PC-3 (cell line): ENCODE data around the gene SLC19A1. TPM values are rescaled to one million over a fixed set of nuclear protein-coding genes. Genes with fewer than 3 reads are reported as not detected.
"Not testable (repeated sequence)": the region's sequence is repeated elsewhere in the genome, so short reads cannot be mapped to it uniquely, and the experiment has no call there.

ENCODE experiments used
- ATAC-seq: fragments of 200-7000 bp; cut with Tn5 transposase; 2 replicates; pipeline ENCODE4 v1.9.1; 2020; ENCODE audit warnings: mild to moderate bottlenecking, moderate library complexity
- BruUV-seq: library from RNA; stranded (reverse); fragments of 400-500 nt; replicated peaks from 2 replicates; lab custom pipeline; 2021; lab: Mats Ljungman, UMichigan
- CTCF ChIA-PET: fragments of 300-600 bp; sonication (Branson Sonifier 250); formaldehyde crosslinking; loops from one replicate; lab custom pipeline; 2022; ENCODE audit warnings: antibody characterized with exemption; lab: Charles Lee
- POLR2A ChIA-PET: fragments of 300-600 bp; sonication (Branson Sonifier 250); formaldehyde crosslinking; loops from one replicate; lab custom pipeline; 2022; ENCODE audit warnings: antibody characterized with exemption; ENCODE audit not compliant: unreplicated experiment; lab: Charles Lee
- DNase-seq: peaks from one replicate; pipeline ENCODE4 v3.0.0-alpha.2; 2015
- H2AFZ ChIP-seq: fragments of 300-600 bp; sonication (generic); 2 replicates; pipeline ENCODE4 v1.6.0; 2016; ENCODE audit warnings: antibody characterized with exemption, low read length
- H3F3A ChIP-seq: fragments of 300-600 bp; sonication (generic); one replicate; pipeline ENCODE4 v1.6.0; 2017; ENCODE audit warnings: antibody characterized with exemption, low read length, control low read depth, mild to moderate bottlenecking; ENCODE audit not compliant: unreplicated experiment
- H3K27ac ChIP-seq: fragments of 300-600 bp; sonication (generic); 2 replicates; pipeline ENCODE4 v1.5.1; 2016; ENCODE audit warnings: mild to moderate bottlenecking, low read length
- H3K27me3 ChIP-seq: fragments of 300-600 bp; sonication (generic); 2 replicates; pipeline ENCODE4 v1.6.1; 2016; ENCODE audit warnings: low read length, mixed read lengths
- H3K36me3 ChIP-seq: fragments of 300-600 bp; sonication (generic); 2 replicates; pipeline ENCODE4 v1.6.1; 2016; ENCODE audit warnings: low read depth, mixed run types, low read length, mixed read lengths
- H3K4me1 ChIP-seq: fragments of 300-600 bp; sonication (generic); 2 replicates; pipeline ENCODE4 v1.5.1; 2016; ENCODE audit warnings: low read length; ENCODE audit not compliant: insufficient read depth
- H3K4me2 ChIP-seq: fragments of 300-600 bp; sonication (generic); 2 replicates; pipeline ENCODE4 v1.6.0; 2016; ENCODE audit warnings: low read length
- H3K4me3 ChIP-seq: fragments of 300-600 bp; sonication (generic); 2 replicates; pipeline ENCODE4 v1.5.1; 2016; ENCODE audit warnings: mild to moderate bottlenecking, low read length, mixed read lengths
- H3K79me2 ChIP-seq: fragments of 300-600 bp; sonication (generic); 2 replicates; pipeline ENCODE4 v1.6.1; 2017; ENCODE audit warnings: low read length, mixed read lengths
- H3K9ac ChIP-seq: fragments of 300-600 bp; sonication (generic); 2 replicates; pipeline ENCODE4 v1.6.0; 2016; ENCODE audit warnings: mild to moderate bottlenecking, low read length
- H3K9me2 ChIP-seq: fragments of 300-600 bp; sonication (generic); replicated peaks from 2 replicates; pipeline ENCODE4 v1.6.1; 2016; ENCODE audit warnings: mixed run types, low read length, mixed read lengths
- H3K9me3 ChIP-seq: fragments of 300-600 bp; sonication (generic); 2 replicates; pipeline ENCODE4 v1.6.1; 2016; ENCODE audit warnings: low read length, mixed read lengths
- H4K20me1 ChIP-seq: fragments of 300-600 bp; sonication (generic); 2 replicates; pipeline ENCODE4 v1.6.1; 2016; ENCODE audit warnings: low read length, mixed read lengths
- EZH2 ChIP-seq: fragments of 300-600 bp; sonication (generic); IDR thresholded peaks from one replicate; pipeline ENCODE4 v1.6.1; 2017; ENCODE audit warnings: antibody characterized with exemption, mild to moderate bottlenecking, low read length; ENCODE audit not compliant: unreplicated experiment
- EZH2phosphoT487 ChIP-seq: fragments of 300-600 bp; sonication (generic); IDR thresholded peaks from 2 replicates; pipeline ENCODE4 v1.6.1; 2018; ENCODE audit warnings: mild to moderate bottlenecking, antibody characterized with exemption, low read length, borderline replicate concordance
- intact Hi-C: fragments of 100-400 bp; cut with micrococcal nuclease; formaldehyde crosslinking; loops from 2 replicates; pipeline ENCODE4 v1.9.0; 2023
- total RNA-seq: library from RNA; depleted of rRNA; stranded (reverse); fragments of >200 nt; gene quantifications from 2 replicates; pipeline ENCODE4 v1.2.3, GENCODE V29; 2014
- TF ChIP-seq, protein P1 (sequence below): fragments of 300-600 bp; sonication (generic); conservative IDR thresholded peaks from 2 replicates; pipeline ENCODE4 v1.5.1; 2017; ENCODE audit warnings: antibody characterized with exemption, low read depth, mild to moderate bottlenecking, low read length

Gene SLC19A1
- total RNA-seq, 1 experiment from 2014 or later = 54.2 TPM

DNA sequence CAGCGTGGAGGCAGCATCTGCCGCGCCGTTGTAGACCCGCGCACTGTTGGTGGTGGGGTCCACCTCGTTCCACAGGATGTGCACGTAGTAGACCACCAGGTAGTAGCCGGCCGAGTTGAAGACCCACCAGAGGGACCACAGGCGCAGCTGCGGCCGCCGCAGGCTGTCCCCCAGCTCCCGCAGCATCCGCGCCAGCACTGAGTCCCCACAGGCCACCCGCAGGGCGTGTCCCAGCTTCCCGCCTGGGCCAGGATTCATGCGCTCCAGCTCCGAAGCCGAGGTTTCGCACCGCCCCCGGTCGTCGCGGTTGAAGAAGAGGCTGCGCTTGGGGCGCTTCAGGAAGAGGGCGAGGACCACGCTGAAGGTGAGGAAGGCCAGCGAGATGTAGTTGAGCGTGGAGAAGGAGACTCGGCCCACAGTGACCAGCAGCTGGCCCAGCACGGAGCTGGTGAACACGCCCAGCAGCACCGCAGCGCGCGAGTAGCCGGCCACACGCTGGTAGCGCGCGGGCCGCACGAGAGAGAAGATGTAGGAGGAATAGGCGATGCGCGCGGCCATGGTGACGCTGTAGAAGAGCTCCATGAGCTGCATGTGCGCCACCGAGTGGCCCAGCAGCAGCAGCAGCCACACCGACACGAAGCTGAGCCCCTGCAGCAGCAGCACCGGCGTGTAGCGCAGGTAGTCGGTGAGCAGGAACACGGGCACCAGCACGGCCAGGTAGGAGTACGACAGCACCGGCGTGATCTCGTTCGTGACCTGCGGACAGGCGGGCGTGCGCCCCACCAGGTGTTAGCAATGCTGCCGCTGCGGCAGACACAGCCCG is 10.6 kb downstream of the SLC19A1 start:
- H3K9me2 ChIP-seq = no peaks in the 10 kb centered on the region
- no TSS peak for BruUV-seq
- no peak overlapping the region for H3K4me2 ChIP-seq
- no peaks in the 10 kb centered on the region for H3K9me3 ChIP-seq
- peaks cover 14% of the 10 kb centered on the region; the same call in 1 of the 2 replicates for H3K79me2 ChIP-seq
- intact Hi-C loops = no loop called here
- DNase-seq (no peak), ATAC-seq (no peak)
- ChIA-PET POLR2A (no interaction called here), CTCF (no interaction called here)
- H3K4me1 ChIP-seq = no peaks in the 10 kb centered on the region
- no peak overlapping the region for H3K27ac ChIP-seq
- no peaks in the 10 kb centered on the region for H3K27me3 ChIP-seq
- H3F3A ChIP-seq = no peaks in the 10 kb centered on the region
- TF ChIP-seq, protein P1, sequence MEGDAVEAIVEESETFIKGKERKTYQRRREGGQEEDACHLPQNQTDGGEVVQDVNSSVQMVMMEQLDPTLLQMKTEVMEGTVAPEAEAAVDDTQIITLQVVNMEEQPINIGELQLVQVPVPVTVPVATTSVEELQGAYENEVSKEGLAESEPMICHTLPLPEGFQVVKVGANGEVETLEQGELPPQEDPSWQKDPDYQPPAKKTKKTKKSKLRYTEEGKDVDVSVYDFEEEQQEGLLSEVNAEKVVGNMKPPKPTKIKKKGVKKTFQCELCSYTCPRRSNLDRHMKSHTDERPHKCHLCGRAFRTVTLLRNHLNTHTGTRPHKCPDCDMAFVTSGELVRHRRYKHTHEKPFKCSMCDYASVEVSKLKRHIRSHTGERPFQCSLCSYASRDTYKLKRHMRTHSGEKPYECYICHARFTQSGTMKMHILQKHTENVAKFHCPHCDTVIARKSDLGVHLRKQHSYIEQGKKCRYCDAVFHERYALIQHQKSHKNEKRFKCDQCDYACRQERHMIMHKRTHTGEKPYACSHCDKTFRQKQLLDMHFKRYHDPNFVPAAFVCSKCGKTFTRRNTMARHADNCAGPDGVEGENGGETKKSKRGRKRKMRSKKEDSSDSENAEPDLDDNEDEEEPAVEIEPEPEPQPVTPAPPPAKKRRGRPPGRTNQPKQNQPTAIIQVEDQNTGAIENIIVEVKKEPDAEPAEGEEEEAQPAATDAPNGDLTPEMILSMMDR = no peak
- TF ChIP-seq EZH2 (no peak), EZH2phosphoT487 (no peak)
- H2AFZ ChIP-seq = no peak overlapping the region
- no peak overlapping the region for H3K4me3 ChIP-seq
- H4K20me1 ChIP-seq = no peaks in the 10 kb centered on the region
- no peak overlapping the region for H3K9ac ChIP-seq
- H3K36me3 ChIP-seq = peaks cover 34% of the 10 kb centered on the region

DNA sequence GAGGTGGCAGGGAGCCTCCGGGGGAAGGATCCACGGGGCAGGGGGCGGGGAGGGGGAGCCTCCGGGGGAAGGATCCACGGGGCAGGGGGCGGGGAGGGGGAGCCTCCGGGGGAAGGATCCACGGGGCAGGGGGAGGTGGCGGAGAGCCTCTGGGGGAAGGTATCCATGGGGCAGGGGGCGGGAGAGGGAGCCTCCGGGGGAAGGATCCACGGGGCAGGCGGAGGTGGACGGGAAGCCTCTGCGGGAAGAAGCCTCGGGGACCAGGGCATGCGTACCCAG is 11.2 kb downstream of the SLC19A1 start:
- DNase-seq, H3K4me3 ChIP-seq, H3K4me1 ChIP-seq, BruUV-seq, CTCF ChIA-PET, POLR2A ChIA-PET, H3F3A ChIP-seq, H3K9me2 ChIP-seq, H2AFZ ChIP-seq, H4K20me1 ChIP-seq, H3K27me3 ChIP-seq, intact Hi-C loops, H3K4me2 ChIP-seq, H3K9me3 ChIP-seq, H3K9ac ChIP-seq, ATAC-seq, H3K27ac ChIP-seq: not testable (repeated sequence)
- Histone ChIP-seq H3K36me3 (peaks cover 37% of the 10 kb centered on the region), H3K79me2 (peaks cover 14% of the 10 kb centered on the region; the same call in 1 of the 2 replicates)

DNA sequence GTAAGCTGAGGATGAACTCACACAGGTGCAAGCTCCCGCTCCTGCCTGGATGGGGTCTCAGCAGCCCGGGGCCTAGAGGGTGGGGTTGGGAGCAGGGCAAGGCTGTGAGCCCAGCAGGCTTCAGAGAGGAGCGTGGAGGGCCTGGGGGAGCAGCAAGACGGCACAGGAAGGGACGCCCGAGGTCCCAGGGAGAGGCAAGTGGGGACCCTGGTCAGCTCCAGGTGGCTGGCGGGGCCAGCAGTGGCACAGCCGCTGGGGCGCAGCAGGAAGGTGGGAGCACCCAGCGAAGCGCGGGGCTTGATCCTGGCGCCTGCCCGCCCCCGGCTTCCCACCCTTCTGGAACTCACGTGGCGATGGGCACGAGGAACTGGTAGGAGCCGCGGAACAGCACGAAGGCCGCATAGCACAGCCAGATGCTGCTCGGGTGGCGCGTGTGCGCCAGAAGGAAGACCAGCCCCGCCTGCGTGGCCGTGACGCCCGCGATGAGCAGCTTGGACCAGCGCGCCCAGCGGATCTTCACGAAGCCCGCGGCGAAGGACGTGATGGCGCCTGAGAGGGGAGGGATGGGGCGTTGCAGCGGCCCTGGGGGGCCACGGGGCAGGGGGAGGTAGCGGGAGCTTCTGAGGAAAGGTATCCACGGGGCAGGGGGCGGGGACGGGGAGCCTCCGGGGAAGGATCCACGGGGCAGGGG is 11.7 kb downstream of the SLC19A1 start:
- Histone ChIP-seq H3K9ac (no peak overlapping the region), H2AFZ (no peak overlapping the region), H3K79me2 (peaks cover 10% of the 10 kb centered on the region; the same call in 1 of the 2 replicates), H3K27ac (no peak overlapping the region), H3K4me2 (no peak overlapping the region), H3K9me2 (no peaks in the 10 kb centered on the region), H3K36me3 (peaks cover 38% of the 10 kb centered on the region), H4K20me1 (no peaks in the 10 kb centered on the region), H3K27me3 (no peaks in the 10 kb centered on the region), H3K9me3 (no peaks in the 10 kb centered on the region), H3F3A (no peaks in the 10 kb centered on the region), H3K4me3 (no peak overlapping the region), H3K4me1 (no peaks in the 10 kb centered on the region)
- no TSS peak for BruUV-seq
- intact Hi-C loops = no loop called here
- ATAC-seq (no peak), DNase-seq (no peak)
- CTCF ChIA-PET = no interaction called here
- no peak for TF ChIP-seq EZH2phosphoT487
- no peak for TF ChIP-seq EZH2
- TF ChIP-seq, protein P1 = no peak
- POLR2A ChIA-PET = no interaction called here
